ENCODE measurements around the gene IMPACT.

DNA sequence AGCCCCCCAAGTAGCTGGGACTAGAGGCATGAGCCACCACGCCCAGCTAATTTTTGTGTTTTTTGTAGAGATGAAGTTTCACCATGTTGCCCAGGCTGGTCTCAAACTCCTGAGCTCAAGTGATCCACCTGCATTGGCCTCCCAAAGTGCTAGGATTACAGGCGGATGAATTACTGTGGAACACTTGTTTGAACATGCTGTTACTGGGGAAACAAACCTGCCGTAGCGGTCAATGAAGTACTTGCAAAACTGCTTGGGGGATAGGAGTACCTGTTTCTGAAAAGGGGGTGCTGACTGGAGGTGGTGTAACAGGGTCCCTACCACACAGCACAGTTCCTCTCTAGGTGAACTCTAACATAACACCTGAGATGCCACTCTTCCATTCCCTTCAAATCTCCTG lies 5.9 kb upstream of the IMPACT start:
- TF ChIP-seq, protein P1, sequence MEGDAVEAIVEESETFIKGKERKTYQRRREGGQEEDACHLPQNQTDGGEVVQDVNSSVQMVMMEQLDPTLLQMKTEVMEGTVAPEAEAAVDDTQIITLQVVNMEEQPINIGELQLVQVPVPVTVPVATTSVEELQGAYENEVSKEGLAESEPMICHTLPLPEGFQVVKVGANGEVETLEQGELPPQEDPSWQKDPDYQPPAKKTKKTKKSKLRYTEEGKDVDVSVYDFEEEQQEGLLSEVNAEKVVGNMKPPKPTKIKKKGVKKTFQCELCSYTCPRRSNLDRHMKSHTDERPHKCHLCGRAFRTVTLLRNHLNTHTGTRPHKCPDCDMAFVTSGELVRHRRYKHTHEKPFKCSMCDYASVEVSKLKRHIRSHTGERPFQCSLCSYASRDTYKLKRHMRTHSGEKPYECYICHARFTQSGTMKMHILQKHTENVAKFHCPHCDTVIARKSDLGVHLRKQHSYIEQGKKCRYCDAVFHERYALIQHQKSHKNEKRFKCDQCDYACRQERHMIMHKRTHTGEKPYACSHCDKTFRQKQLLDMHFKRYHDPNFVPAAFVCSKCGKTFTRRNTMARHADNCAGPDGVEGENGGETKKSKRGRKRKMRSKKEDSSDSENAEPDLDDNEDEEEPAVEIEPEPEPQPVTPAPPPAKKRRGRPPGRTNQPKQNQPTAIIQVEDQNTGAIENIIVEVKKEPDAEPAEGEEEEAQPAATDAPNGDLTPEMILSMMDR (IDR thresholded peaks at IDR 0.05): no peak
- TF ChIP-seq EP300 (IDR thresholded peaks at IDR 0.05) (no peak), POLR2A (IDR thresholded peaks at IDR 0.05) (no peak)
